GM12873 (cell line): ENCODE data around the gene PDLIM5.

Source experiments
- TF ChIP-seq, protein P1 (sequence below): IDR thresholded peaks from 2 replicates; pipeline ENCODE4 v1.5.1; 2012; ENCODE audit warnings: low read depth, mild to moderate bottlenecking, moderate library complexity, low read length, control low read depth; ENCODE audit not compliant: insufficient read depth; ENCODE audit errors: missing control alignments

Gene PDLIM5

DNA sequence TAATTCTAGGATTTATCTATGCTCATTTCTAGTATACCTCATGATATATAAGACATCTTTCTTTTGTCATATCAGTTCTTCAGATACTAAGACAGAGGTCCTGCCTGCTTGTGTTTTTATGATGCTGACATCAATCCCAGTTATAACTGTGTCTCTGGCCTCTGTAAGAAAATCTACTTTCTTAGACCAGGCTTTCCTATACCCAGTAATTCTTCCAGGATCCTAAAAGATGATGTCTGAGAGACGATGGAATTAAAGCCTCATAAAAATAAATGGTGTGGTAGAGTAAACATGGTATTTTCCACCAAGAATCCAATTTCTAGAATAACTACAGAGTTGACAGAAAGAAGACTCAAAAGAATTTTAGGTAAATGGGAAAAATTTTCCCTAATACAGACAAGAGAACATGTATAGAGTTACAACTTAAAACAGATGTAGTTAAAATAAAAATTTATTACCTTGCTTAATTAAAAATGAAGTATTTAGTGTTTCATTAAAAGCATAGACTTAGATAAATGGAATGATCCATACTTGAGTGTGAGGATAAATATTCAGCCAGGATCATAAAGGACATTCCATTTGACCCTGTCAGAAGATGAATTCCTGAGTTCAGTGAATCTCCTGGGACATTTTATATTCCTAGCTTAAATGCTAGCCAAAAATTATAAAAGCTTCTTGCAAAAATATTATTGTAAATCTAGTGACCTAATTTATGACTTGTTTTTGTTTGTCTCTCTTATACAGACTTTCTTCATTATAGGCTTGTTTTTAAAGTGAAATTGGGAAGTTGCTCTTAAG is 137.4 kb downstream of the PDLIM5 start:
- TF ChIP-seq, protein P1, sequence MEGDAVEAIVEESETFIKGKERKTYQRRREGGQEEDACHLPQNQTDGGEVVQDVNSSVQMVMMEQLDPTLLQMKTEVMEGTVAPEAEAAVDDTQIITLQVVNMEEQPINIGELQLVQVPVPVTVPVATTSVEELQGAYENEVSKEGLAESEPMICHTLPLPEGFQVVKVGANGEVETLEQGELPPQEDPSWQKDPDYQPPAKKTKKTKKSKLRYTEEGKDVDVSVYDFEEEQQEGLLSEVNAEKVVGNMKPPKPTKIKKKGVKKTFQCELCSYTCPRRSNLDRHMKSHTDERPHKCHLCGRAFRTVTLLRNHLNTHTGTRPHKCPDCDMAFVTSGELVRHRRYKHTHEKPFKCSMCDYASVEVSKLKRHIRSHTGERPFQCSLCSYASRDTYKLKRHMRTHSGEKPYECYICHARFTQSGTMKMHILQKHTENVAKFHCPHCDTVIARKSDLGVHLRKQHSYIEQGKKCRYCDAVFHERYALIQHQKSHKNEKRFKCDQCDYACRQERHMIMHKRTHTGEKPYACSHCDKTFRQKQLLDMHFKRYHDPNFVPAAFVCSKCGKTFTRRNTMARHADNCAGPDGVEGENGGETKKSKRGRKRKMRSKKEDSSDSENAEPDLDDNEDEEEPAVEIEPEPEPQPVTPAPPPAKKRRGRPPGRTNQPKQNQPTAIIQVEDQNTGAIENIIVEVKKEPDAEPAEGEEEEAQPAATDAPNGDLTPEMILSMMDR = no peak

DNA sequence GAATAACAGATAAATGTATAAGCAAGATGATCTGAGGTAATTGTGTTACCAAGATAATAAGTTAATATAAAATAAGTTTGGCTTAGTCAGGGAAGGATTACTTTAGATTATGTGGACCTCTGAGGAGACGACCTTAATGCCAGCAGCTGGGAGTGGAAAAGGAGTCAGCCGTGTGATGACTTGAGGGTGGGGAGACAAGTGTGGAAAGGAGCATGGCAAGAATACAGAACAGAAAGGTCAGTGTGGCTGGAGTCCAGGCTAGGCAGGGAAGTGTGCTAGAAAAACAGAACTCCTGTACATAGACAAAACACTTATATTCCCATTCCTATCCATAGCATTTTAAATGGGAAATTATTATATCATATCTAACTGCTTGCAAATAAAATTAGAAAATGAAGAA is 138.8 kb downstream of the PDLIM5 start:
- TF ChIP-seq, protein P1 = no peak

DNA sequence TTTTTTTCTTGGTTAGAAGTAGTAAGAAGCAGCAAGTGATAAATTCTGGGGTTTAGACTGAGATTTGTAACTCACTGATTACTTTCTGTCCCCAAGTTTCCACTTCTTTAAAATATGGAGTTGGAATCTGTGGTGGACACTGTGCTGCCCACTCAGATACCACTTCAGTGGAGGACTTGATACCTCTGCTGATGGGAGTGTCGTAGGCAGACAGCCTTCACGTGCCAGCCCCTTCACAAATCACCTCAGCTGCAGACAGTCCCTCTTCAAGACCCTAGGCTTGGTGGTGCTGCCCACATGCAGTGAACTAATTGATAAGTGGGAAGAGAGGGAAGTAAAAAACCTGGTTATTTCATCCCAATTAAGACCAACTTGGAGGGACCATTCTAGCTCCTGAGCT is 139.5 kb downstream of the PDLIM5 start:
- TF ChIP-seq, protein P1 = no peak

DNA sequence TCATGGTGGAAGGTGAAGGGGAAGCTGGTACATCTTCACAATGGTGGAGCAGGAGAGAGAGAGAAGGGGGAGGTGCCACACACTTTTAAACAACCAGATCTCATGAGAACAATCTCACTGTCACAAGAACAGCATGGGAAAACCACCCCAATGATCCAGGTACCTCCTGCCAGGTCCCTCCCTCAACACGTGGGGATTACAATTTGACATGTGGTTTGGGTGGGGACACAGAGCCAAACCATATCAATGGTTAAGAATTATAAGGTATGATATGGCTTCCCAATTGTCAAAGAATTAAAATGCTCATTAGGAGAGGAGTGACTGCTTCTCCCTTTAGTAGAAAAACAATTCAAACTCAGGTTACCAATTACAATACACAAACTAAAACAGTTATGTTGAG is 143.3 kb downstream of the PDLIM5 start:
- TF ChIP-seq, protein P1 = no peak

DNA sequence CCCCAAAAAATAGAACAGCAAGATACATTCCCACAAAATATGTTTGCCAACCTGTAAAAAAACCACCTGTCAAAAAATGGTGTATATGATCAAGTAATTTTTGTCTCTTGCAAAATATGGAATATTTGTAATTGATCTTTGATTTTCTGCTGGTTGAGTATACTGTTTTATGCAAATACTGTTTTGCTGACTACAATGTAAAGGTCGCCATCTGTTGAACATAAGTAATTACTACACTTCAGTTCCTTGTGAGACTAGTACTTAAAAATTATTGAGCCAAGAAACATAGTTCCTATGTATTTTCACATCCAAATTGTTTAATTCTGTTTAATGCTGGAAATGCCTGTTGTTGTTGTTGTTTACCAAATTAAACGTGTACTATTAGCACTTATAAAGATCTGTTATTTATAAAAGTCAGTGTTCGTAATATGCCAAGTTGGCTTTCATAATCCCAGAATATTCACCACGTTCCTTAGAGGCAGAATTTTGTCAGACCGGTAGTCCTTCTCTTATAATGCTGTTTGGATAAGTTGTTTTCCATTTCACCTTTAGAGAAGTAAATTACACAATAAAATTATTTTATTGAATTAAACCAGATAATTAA is 144.2 kb downstream of the PDLIM5 start:
- TF ChIP-seq, protein P1 = peak; percentile 53

DNA sequence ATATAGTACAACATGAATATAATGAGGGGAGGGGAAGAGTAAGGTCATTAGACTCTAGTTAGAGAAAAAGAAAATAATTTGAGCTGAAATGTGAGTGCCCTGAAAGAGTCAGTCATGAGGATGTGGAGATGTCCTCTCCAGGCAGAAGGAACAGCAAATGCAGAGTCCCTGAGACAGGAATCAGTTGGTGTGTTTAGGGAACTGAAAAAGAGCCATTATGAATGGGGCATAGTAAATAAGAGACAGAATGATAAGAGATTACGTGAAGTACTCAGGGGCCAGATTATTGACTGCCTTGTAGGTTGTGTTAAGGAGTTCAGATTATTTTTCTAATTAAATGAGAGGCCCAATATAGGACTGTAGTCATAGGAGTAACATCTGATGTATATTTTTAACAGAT is 147.0 kb downstream of the PDLIM5 start:
- TF ChIP-seq, protein P1 = no peak

DNA sequence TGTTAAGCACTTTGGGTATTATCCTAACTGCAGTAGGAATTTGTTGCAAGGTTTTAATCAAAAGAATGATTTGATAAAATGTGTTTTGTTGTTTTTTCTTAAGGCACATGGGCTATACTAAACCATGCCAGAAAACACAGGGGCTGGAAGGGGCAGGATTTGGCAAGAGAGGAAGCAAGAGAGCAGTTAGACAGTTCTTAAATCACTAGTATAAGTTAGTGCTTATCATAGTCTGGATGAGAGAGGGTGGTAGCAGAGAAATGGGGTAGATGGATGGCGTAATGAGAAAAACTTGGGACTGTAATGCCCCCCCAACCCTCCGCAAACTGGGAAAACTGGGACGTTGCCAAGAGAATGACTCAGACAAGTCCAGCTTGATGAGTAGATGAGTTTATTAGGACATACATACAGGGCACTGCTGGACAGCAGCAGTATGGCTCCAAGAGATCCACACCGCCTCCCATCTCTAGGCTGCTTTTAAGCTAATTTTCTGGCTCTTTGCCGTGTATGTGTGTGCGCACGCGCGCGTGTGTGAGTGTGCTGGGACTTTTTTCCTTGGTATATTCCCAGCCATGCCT is 151.5 kb downstream of the PDLIM5 start:
- TF ChIP-seq, protein P1 = no peak
